NOMO-1 (cell line): ENCODE data around the gene UBE2Z.

Source experiments
- DNase-seq, 2 experiments: peaks; one replicate each; lab custom pipeline; 2025; ENCODE audit not compliant: unreplicated experiment in 2 of 2; lab: John Stamatoyannopoulos, UW

Gene UBE2Z

DNA sequence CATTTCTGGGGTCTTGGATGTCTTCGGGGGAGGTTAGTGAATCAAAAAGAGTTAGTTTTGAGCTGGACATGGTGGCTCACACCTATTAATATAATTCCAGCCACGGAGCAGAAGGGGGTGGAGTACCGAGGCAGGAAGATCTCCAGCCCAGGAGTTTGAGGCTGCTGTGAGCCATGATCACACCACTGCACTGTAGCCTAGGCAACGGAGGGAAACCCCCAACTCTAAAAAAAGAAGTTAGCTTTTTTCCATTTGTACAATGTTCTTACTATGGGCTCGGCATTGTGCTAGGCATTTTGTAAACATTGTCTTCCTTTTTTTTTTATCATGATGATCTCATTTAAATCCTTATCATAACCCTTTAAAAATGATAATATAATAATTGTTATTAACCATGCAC, 44.7 kb downstream of the UBE2Z start:
- no peak for DNase-seq

DNA sequence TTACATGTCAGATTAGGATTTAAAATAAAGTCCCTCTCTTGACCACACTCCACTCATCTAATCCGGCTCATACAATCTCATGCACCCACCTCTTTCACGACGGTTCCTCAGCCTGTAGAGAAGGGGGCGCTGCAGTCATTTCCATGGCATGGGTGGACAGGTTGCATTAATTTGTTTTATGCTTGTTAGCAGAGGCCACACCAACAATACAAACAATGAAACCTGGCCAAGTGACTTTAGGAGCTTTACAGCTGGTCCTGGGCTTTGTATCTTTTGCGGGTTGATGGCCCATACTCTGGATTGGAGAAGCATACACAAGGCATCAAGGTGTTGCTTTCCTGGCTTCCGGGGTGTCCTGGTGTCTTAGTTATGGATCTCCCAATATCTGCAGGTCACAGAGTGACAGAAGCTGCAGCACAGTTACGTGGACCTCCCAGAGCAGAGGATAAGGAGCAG, 46.1 kb downstream of the UBE2Z start:
- DNase-seq: peak in 1 of 2 experiments; percentile 3

DNA sequence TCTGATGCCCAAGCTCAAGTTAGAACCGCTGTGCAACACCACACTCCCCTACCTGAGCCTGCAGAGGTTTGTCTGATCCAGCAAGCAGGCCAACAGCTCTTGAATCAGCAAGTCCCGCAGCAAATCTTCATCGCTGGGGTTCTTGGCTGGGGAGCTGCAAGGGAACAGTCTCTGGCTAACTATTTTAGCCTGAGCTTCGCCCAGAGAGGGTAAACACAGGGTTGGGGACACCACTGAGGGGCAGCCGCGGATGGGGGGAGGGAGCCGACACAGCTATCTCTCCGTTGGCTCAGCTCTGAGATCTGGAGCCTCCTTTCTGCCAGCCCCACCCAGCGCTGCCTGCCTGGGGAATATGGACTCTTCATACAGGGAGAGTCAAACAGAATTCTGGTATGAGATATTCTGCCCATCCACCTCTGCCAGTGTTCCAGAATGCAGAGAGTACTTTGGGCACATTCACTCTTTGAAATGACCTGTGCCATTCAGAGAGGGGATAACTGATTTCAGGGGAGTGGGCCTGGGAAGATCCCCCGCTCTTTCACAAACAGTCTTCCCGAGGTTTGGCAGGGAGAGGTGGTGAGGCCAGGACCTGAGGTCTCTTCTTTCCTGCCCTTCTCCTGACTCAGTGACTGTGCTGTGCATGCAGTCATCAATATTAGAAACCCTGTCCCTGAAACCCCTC, 52.8 kb downstream of the UBE2Z start:
- no peak for DNase-seq

DNA sequence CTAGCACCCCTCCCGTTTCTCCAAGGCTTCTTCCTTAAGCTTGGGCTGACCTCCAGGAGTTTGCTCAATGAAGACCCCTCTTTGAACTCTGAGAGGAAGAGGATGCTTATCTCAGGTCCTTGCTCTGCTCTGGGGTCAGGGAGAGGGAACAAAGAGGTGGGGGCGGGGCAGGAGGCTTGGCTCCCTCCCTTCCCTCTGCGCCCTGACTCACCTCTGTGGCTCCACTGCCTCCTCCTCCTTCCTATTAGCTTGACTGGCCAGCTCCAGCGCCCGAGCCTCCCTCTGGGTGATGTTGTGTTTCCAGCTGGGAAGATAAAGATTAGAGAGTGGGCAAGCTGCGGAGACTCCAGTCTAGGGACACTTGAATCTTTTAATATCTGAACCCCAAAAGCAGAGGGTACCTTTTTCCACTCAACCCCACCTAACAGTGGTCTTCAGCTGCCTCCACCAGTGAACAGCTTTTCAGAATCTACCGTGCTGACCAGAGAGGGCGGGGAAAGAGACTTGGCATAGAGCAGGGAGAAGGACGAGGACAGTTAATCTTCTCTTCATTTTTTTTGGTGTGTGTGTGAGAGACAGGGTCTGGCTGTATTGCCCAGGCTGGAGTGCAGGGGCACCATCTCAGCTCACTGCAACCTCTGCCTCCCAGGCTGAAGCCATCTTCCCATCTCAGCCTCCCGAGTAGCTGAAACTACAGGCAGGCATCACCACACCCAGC, 53.5 kb downstream of the UBE2Z start:
- DNase-seq: no peak

DNA sequence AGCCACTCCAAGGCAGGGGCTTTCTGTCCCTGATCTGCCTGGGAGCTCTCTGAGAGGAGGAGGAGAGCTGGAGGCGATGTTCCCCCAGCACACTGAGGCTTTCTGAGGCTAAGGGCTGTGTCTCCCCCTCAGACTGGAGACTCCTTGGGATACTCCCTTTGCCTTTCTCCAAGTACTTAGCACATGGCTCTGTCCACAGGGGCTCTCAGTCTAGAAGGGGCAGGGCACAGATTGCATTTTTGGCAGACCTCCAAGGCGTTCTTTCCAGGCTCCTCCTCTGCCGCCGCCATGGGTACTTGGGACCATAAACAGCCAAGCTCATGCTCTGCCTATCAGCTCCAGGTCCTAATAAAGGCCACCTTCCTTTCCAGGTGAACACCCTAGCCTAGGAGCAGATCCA, 62.0 kb downstream of the UBE2Z start:
- no peak for DNase-seq

DNA sequence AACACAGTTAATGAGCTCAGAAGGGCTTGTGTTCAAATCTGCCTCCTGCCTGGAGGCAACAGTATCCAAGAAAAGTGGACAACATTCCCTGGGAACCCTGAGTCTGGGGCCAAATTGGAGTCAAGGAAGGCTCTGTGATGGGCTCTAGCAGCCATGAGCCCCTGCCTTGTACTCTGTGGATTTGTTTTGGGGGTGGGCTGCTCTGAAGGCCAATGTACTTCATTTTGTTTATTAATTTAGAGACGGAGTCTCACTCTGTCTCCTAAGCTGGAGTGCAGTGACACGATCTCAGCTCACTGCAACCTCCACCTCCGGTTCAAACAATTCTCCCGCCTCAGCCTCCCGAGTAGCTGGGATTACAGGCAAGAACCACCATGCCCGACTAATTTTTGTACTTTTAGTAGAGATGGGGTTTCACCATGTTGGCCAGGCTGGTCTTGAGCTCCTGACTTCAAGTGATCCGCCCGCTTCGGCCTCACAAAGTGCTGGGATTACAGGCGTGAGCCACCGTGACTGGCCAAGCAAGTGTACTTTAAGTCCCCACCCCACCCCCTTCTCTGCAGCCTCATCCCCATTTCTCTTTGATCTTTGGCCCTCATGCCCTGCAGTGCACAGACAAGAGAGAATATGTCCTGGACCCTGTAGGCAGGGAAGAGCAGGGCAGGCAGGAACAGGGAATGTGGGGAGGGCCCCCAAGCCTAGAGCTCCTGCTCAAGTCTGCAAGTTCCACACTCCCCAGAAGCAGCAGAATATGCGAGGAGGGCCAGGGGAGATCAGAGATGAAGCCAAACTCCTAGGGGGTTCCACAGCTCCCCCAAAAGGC, 62.9 kb downstream of the UBE2Z start:
- DNase-seq: no peak

DNA sequence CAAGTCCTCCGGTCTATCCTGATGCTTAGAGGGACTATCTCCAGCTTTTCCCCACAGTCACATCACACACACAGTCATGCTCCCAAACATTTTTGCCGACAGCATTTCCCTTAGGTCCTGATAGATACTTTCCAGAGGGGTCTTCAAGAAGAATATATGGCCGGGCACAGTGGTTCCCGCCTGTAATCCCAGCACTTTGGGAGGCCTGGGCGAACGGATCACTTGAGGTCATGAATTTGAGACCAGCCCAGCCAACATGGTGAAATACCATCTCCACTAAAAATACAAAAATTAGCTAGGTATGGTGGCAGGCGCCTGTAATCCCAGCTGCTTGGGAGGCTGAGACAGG, 64.5 kb downstream of the UBE2Z start:
- DNase-seq: no peak

DNA sequence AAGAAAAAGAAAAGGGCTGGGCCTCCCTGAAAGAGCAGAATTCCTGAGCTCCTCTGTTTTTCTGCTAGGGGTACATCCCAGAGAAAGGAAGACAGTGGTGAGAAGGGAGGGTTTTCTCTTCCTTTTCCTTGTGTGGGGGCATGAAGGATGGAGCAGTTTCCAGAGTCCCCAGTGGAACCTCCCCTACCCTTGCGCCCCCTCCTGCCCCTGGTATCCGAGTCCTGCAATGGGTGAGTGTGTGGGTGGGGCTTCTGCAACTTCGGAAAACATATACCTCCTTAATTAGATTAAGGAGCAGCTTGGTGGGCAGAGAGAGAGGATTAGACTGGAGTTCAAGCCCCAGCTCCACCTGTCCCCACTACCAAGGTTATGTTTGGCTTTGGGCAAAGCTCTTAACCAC, 65.6 kb downstream of the UBE2Z start:
- DNase-seq: no peak
